DOHH2 (cell line): ENCODE results near the gene FASTKD1.

Experiments used
- EZH2phosphoT487 ChIP-seq: fragments of 200-600 bp; sonication (generic); IDR thresholded peaks from 2 replicates; pipeline ENCODE4 v1.6.1; 2017; ENCODE audit warnings: borderline replicate concordance, mild to moderate bottlenecking, antibody characterized with exemption, low read length, moderate library complexity, mixed read lengths
- TF ChIP-seq, protein P1 (sequence below): fragments of 200-600 bp; sonication (generic); IDR thresholded peaks from one replicate; pipeline ENCODE4 v1.5.1; 2014; ENCODE audit warnings: antibody characterized with exemption, mild to moderate bottlenecking, low read depth, low read length; ENCODE audit not compliant: poor library complexity, severe bottlenecking

DNA sequence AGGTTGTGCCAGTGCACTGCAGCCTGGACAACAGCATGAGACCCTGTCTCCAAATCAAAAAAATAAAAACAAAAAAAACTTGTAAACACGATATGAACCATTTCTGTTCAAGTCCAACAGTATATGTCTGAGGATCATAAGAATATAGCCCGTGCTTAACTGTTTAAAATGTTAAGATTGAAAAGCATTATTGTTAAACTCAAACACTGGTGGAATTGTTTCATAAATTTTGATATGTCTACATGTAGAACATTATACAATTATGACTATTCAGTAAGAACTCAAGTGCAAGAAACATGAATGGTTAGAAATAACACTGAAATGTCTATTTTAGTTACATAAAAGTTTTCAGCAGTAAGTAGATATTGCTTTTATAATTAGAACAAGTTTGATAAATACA is 40.2 kb upstream of the FASTKD1 start:
- TF ChIP-seq, protein P1, sequence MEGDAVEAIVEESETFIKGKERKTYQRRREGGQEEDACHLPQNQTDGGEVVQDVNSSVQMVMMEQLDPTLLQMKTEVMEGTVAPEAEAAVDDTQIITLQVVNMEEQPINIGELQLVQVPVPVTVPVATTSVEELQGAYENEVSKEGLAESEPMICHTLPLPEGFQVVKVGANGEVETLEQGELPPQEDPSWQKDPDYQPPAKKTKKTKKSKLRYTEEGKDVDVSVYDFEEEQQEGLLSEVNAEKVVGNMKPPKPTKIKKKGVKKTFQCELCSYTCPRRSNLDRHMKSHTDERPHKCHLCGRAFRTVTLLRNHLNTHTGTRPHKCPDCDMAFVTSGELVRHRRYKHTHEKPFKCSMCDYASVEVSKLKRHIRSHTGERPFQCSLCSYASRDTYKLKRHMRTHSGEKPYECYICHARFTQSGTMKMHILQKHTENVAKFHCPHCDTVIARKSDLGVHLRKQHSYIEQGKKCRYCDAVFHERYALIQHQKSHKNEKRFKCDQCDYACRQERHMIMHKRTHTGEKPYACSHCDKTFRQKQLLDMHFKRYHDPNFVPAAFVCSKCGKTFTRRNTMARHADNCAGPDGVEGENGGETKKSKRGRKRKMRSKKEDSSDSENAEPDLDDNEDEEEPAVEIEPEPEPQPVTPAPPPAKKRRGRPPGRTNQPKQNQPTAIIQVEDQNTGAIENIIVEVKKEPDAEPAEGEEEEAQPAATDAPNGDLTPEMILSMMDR: no peak
- TF ChIP-seq EZH2phosphoT487: no peak
